ENCODE data around the gene RWDD1. TPM values are rescaled to one million over a fixed set of nuclear protein-coding genes. Genes with fewer than 3 reads are reported as not detected.

Gene RWDD1
- total RNA-seq, result 19.2 and 31.6 TPM in 2 replicates

GRCh38 chr6:116570856-116571682, at the start of gene RWDD1:
Gene RWDD1 (plus strand): TSS chr6:116571504. CDS start chr6:116571583, 79 bp downstream.

GRCh38 chr6:116545651-116546050, 25.7 kb upstream of the RWDD1 start, which contains the start of gene TRAPPC3L:
Gene TRAPPC3L (minus strand): TSS chr6:116545684. CDS start chr6:116545514, 170 bp downstream.

GRCh38 chr6:116553451-116553850, 17.9 kb upstream of the RWDD1 start, which contains the start of gene CALHM4:
Gene CALHM4 (plus strand): TSS chr6:116553751. CDS start chr6:116553794, 43 bp downstream.

GRCh38 chr6:116615937-116616736, 44.8 kb downstream of the RWDD1 start, which contains the start of gene RSPH4A:
Gene RSPH4A (plus strand): TSS chr6:116616479. CDS start chr6:116616624, 145 bp downstream.

Other genes starting within 250 kb of the RWDD1 start
- gene DSE, start 200.6 kb upstream of the RWDD1 start, total RNA-seq, result 64.4 and 122 TPM in 2 replicates
- 0.33 and 0.44 TPM in 2 replicates for gene CALHM6, start 110.1 kb upstream of the RWDD1 start, total RNA-seq
- gene CALHM5, start 59.9 kb upstream of the RWDD1 start, total RNA-seq, result 5.5 and 6.3 TPM in 2 replicates
- gene TRAPPC3L, start 25.8 kb upstream of the RWDD1 start, total RNA-seq, result 0.15 and 0.17 TPM in 2 replicates
- gene CALHM4, start 17.8 kb upstream of the RWDD1 start, total RNA-seq, result not detected in 2 replicates
- gene RSPH4A, start 45.0 kb downstream of the RWDD1 start, total RNA-seq, result 0.15 and 0.17 TPM in 2 replicates
- gene ZUP1, start 97.3 kb downstream of the RWDD1 start, total RNA-seq, result 11.1 and 15.0 TPM in 2 replicates
- 4.8 and 9.5 TPM in 2 replicates for gene KPNA5, start 109.7 kb downstream of the RWDD1 start, total RNA-seq
- 0.33 and 1.0 TPM in 2 replicates for gene FAM162B, start 194.2 kb downstream of the RWDD1 start, total RNA-seq

Data from smooth muscle cell of trachea (primary cell).